GM12892 (cell line): ENCODE measurements around the gene NSMCE1.

ENCODE experiments used
- POLR2A ChIP-seq: IDR thresholded peaks from 2 replicates; pipeline ENCODE4 v1.6.1; 2011; ENCODE audit warnings: low read depth, low read length, control low read depth
- POLR2AphosphoS5 ChIP-seq: IDR thresholded peaks from 2 replicates; pipeline ENCODE4 v1.6.1; 2011; ENCODE audit warnings: low read depth, low read length, control low read depth

GRCh38 chr16:27301236-27301861 is 32.8 kb upstream of the NSMCE1 start:
- no peak for TF ChIP-seq POLR2A
- TF ChIP-seq POLR2AphosphoS5, result no peak
